ENCODE data around the gene DHRSX. TPM values are rescaled to one million over a fixed set of nuclear protein-coding genes. Genes with fewer than 3 reads are reported as not detected.

DHRSX gene
- total RNA-seq, 1 donor from 2014 or later: 34.2 TPM

GRCh38 chrX:2176274-2176673 lies 324.5 kb downstream of the DHRSX start:
- no peak overlapping the region for H3K27ac Mint-ChIP-seq
- no peak for DNase-seq (ENCODE audit: extremely low spot score, unreplicated experiment)
- no peak overlapping the region for H3K4me3 Mint-ChIP-seq
- H3K4me1 Mint-ChIP-seq (ENCODE audit: unreplicated experiment): no peaks in the 10 kb centered on the region
- TF ChIP-seq, protein P1, sequence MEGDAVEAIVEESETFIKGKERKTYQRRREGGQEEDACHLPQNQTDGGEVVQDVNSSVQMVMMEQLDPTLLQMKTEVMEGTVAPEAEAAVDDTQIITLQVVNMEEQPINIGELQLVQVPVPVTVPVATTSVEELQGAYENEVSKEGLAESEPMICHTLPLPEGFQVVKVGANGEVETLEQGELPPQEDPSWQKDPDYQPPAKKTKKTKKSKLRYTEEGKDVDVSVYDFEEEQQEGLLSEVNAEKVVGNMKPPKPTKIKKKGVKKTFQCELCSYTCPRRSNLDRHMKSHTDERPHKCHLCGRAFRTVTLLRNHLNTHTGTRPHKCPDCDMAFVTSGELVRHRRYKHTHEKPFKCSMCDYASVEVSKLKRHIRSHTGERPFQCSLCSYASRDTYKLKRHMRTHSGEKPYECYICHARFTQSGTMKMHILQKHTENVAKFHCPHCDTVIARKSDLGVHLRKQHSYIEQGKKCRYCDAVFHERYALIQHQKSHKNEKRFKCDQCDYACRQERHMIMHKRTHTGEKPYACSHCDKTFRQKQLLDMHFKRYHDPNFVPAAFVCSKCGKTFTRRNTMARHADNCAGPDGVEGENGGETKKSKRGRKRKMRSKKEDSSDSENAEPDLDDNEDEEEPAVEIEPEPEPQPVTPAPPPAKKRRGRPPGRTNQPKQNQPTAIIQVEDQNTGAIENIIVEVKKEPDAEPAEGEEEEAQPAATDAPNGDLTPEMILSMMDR (conservative IDR thresholded peaks at IDR 0.05): no peak
- H3K36me3 Mint-ChIP-seq: no peaks in the 10 kb centered on the region
- no peaks in the 10 kb centered on the region for H3K9me3 Mint-ChIP-seq
- no peaks in the 10 kb centered on the region for H3K27me3 Mint-ChIP-seq

DNA sequence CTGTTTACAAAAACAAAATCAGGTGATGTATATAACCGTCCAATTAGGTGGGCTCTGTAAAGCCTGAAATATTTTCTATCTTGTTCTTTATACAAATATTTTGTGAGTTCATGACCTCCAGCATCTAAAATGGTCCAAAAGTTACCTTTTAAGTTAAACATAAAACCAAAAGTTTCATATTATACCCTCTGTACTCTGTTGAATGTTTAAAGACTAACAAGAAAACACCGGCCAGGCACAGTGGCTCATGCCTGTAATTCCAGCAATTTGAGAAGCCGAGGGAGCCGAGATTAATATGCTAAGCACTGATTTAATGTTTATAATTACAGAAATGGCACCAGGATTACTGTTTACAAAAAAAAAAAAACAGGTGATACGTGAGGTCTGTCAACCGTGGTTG lies 328.4 kb downstream of the DHRSX start:
- H3K4me1 Mint-ChIP-seq (ENCODE audit: unreplicated experiment): no peaks in the 10 kb centered on the region
- no peaks in the 10 kb centered on the region for H3K9me3 Mint-ChIP-seq
- TF ChIP-seq, protein P1 (conservative IDR thresholded peaks at IDR 0.05): no peak
- DNase-seq (ENCODE audit: extremely low spot score, unreplicated experiment): no peak
- H3K27ac Mint-ChIP-seq: no peak overlapping the region
- no peaks in the 10 kb centered on the region for H3K27me3 Mint-ChIP-seq
- H3K4me3 Mint-ChIP-seq: no peak overlapping the region
- no peaks in the 10 kb centered on the region for H3K36me3 Mint-ChIP-seq

Other genes with a start within 250 kb of the DHRSX start
- gene ZBED1, start within 50 bp of the DHRSX start, total RNA-seq (ENCODE audit: low replicate concordance): 29.3 and 42.0 TPM in 2 replicates
- 292 and 372 TPM in 2 replicates for gene CD99, start 190.3 kb upstream of the DHRSX start, total RNA-seq (ENCODE audit: low replicate concordance)